ENCODE results near the gene KCTD12. TPM values are rescaled to one million over a fixed set of nuclear protein-coding genes. Genes with fewer than 3 reads are reported as not detected.

The KCTD12 gene
- polyA plus RNA-seq, 1 experiment, result 1.5 TPM

- POLR2A ChIA-PET, result no interaction called here
Observed at GRCh38 chr13:76832258-76832988, 53.8 kb downstream of the KCTD12 start.

GRCh38 chr13:76830805-76831204 is 55.4 kb downstream of the KCTD12 start:
- POLR2A ChIA-PET, result no interaction called here
- no peak for DNase-seq (ENCODE audit: low read depth)
- CTCF ChIA-PET, result interaction anchor here (1.0 to 1.7 kb wide), 2 partner anchors 9 to 73 kb away, joined by 4 to 6 read pairs; no protein-coding TSS in a partner anchor
- no peak overlapping the region for H3K4me3 ChIP-seq (ENCODE audit: low read depth, low read length)
- no peaks in the 10 kb centered on the region for H3K36me3 ChIP-seq (ENCODE audit: control insufficient read depth, insufficient read depth, low read length)
- H3K27me3 ChIP-seq (ENCODE audit: control insufficient read depth, insufficient read depth, low read length), result no peaks in the 10 kb centered on the region; the same call in none of the 2 replicates
- TF ChIP-seq, protein P1, sequence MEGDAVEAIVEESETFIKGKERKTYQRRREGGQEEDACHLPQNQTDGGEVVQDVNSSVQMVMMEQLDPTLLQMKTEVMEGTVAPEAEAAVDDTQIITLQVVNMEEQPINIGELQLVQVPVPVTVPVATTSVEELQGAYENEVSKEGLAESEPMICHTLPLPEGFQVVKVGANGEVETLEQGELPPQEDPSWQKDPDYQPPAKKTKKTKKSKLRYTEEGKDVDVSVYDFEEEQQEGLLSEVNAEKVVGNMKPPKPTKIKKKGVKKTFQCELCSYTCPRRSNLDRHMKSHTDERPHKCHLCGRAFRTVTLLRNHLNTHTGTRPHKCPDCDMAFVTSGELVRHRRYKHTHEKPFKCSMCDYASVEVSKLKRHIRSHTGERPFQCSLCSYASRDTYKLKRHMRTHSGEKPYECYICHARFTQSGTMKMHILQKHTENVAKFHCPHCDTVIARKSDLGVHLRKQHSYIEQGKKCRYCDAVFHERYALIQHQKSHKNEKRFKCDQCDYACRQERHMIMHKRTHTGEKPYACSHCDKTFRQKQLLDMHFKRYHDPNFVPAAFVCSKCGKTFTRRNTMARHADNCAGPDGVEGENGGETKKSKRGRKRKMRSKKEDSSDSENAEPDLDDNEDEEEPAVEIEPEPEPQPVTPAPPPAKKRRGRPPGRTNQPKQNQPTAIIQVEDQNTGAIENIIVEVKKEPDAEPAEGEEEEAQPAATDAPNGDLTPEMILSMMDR (IDR thresholded peaks at IDR 0.05; ENCODE audit: insufficient read depth, low read depth, low read length), result no peak

More at GRCh38 chr13:76832258-76832988, 53.8 kb downstream of the KCTD12 start:
- H3K36me3 ChIP-seq (ENCODE audit: control insufficient read depth, insufficient read depth, low read length), result no peaks in the 10 kb centered on the region
- no peak overlapping the region for H3K4me3 ChIP-seq (ENCODE audit: low read depth, low read length)
- H3K27me3 ChIP-seq (ENCODE audit: control insufficient read depth, insufficient read depth, low read length), result no peaks in the 10 kb centered on the region; the same call in 1 of the 2 replicates
- DNase-seq (ENCODE audit: low read depth), result no peak
- TF ChIP-seq, protein P1 (IDR thresholded peaks at IDR 0.05; ENCODE audit: insufficient read depth, low read depth, low read length), result no peak
- CTCF ChIA-PET, result interaction anchor here (0.9 to 2.9 kb wide), 4 partner anchors 10 to 202 kb away, joined by 3 to 12 read pairs (median 3); no protein-coding TSS in a partner anchor

Other genes with a start within 250 kb of the KCTD12 start
- gene ACOD1, start 62.1 kb upstream of the KCTD12 start, polyA plus RNA-seq (2011; rRNA removed), result not detected in 2 replicates
- gene CLN5, start 105.7 kb upstream of the KCTD12 start, polyA plus RNA-seq (2011; rRNA removed), result 11.0 and 22.2 TPM in 2 replicates
- 22.0 and 35.9 TPM in 2 replicates for gene FBXL3, start 140.8 kb upstream of the KCTD12 start, polyA plus RNA-seq (2011; rRNA removed)

All from BJ (cell line).